SIG-M5 treated with dmso at 0.1 percent for 504 hours (cell line): ENCODE data around the gene INTS3.
"Not testable (repeated sequence)": the region's sequence is repeated elsewhere in the genome, so short reads cannot be mapped to it uniquely, and the experiment has no call there.

Experiments used
- DNase-seq: peaks from one replicate; lab custom pipeline; 2025; ENCODE audit not compliant: unreplicated experiment; lab: John Stamatoyannopoulos, UW

Gene INTS3

GRCh38 chr1:153705484-153705883 is 22.4 kb upstream of the INTS3 start:
- no peak for DNase-seq

GRCh38 chr1:153711026-153711425 is 16.8 kb upstream of the INTS3 start:
- no peak for DNase-seq

DNA sequence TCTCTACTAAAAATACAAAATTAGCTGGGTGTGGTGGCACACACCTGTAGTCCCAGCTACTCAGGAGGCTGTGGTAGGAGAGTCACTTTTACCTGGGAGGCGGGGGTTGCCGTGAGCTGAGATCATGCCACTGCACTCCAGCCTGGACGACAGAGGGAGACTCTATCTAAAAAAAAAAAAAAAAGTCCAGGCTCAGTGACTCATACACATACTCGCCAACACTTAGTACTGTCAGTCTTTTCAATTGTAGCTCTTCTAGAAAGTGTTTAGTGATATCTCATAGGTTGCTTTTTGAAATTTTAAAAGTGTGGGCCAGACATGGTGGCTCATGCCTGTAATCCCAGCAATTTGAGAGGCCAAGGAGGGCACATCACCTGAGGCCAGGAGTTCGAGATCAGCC is 11.6 kb upstream of the INTS3 start:
- DNase-seq, result not testable (repeated sequence)

GRCh38 chr1:153717330-153717729 is 10.5 kb upstream of the INTS3 start:
- no peak for DNase-seq

DNA sequence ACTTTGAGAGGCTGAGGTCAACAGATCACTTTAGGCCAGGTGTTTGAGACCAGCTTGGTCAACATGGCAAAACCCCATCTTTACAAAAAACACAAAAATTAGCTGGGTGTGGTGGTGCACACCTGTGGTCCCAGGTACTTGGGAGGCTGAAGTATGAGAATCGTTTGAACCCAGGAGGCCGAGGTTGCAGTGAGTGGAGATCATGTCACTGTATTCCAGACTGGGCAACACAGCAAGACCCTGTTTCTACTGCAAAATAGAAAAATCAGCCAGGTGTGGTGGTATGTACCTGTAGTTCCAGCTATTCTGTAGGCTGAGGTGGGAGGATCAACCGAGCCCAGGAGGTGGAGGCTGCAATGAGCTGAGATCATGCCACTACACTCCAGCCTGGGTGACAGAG is 4.2 kb upstream of the INTS3 start:
- no peak for DNase-seq

- DNase-seq, result not testable (repeated sequence)
Observed at GRCh38 chr1:153724634-153725033, 3.2 kb upstream of the INTS3 start.

DNA sequence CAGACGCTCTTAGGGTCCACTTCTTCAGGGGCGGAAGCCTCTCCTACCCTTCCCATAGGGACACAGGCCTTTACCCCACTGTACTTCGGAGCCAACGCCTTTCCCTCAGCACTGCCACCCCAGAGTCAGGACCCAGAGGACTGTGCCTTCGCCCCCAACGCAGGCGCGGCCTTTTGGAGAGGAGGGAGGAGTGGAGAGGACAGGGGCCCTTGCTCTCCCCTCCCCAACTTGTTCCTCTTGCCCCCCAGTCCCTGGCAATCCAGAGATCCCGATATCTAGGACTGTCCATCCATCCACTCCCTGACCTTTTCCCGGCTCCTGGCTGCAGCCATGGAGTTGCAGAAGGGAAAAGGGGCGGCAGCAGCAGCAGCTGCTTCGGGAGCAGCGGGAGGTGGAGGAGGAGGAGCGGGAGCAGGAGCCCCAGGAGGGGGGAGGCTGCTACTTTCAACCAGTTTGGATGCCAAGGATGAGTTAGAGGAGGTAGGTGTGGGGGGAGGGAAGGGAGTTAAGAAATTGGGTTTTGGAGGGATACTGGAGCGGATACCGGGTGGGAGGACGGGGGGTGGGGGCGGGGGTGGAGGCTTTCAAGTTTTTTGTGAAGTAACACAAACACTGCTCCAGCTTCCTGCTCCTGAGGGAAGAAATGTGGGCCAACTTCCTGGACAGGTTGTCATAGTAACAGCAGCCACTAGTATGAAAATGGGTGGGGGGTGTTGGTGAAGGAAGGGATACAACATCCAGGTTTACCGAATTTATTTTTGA is 636 bp downstream of the INTS3 start:
- peak; percentile 82 for DNase-seq

- DNase-seq, result no peak
Observed at GRCh38 chr1:153730468-153730988, 2.7 kb downstream of the INTS3 start.

GRCh38 chr1:153733970-153734369 is 6.1 kb downstream of the INTS3 start:
- no peak for DNase-seq

- peak; percentile 27 for DNase-seq
Observed at GRCh38 chr1:153734396-153735089, 6.7 kb downstream of the INTS3 start.

- DNase-seq, result no peak
Observed at GRCh38 chr1:153735090-153735420, 7.2 kb downstream of the INTS3 start.

GRCh38 chr1:153741986-153742385 is 14.1 kb downstream of the INTS3 start:
- no peak for DNase-seq

GRCh38 chr1:153742411-153743142 is 14.7 kb downstream of the INTS3 start:
- no peak for DNase-seq

GRCh38 chr1:153745417-153745816 is 17.6 kb downstream of the INTS3 start:
- no peak for DNase-seq

- no peak for DNase-seq
Observed at GRCh38 chr1:153746174-153746573, 18.3 kb downstream of the INTS3 start.

GRCh38 chr1:153748903-153749302 is 21.1 kb downstream of the INTS3 start:
- no peak for DNase-seq

GRCh38 chr1:153749408-153750005 is 21.7 kb downstream of the INTS3 start:
- peak; percentile 90 for DNase-seq

DNA sequence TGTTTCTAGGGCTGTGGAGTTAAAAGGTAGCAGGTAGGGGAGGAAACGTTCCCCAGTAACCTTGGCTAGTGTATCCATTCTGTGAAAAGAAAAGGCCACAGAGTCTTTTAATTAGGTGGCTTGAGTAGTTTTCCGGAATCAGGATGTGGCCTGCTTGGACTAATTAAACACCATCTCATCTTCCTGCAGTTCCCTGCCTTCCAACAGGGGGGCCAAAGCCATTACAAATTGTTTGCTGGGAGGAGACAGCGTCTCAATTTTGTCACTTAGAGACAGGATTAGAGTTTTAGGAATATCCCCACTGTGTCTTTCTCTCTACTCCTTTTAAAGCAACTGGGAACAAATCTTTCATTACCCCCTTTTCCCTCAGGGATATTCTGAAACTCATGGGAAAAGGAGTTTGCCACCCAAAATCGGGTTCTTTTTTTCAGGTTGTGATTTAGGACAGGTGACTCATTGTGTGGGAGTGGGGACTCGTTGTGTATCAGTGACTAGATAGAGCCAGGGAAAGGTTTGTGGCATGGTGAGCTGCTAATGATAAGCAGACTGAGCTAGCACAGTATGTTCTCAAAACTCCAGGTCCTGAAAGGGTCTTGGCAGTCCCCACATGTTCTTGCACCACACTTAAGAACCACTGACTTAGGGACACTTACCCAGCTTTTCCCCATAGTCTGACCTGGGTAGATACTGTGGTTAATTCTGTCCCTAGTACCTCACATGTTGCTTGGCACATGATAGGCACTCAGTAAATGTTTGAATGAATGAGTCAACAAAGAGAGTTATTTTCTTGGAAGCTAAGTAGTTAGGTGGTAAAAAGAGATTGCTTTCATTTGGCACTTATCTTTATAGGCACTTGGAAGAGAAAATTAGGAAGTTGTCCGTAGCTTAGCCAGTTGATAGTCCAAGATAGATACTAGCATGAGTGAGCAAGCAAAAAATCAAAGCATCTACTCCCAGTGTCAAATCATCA is 22.5 kb downstream of the INTS3 start:
- no peak for DNase-seq

GRCh38 chr1:153752072-153752471 is 24.2 kb downstream of the INTS3 start:
- DNase-seq, result no peak

GRCh38 chr1:153752571-153753195 is 24.8 kb downstream of the INTS3 start:
- DNase-seq, result no peak
